Measurements from ENCODE around the gene KRTAP4-3.
"Not testable (repeated sequence)": the region's sequence is repeated elsewhere in the genome, so short reads cannot be mapped to it uniquely, and the experiment has no call there.

- not testable (repeated sequence) for TF ChIP-seq CTCF (conservative IDR thresholded peaks at IDR 0.05); ZFX (IDR thresholded peaks at IDR 0.05)
Measured at GRCh38 chr17:41189837-41190318, 21.9 kb upstream of the KRTAP4-3 start, which contains the start of gene KRTAP9-1.
